NCI-H446 (cell line): ENCODE results near the gene SLC25A44.
"Not testable (repeated sequence)": the region's sequence is repeated elsewhere in the genome, so short reads cannot be mapped to it uniquely, and the experiment has no call there.

ENCODE experiments used
- DNase-seq, 2 experiments: peaks; one replicate each; lab custom pipeline; 2025; lab: John Stamatoyannopoulos, UW

SLC25A44 gene

GRCh38 chr1:156204686-156205085 is 10.8 kb downstream of the SLC25A44 start:
- no peak for DNase-seq

DNA sequence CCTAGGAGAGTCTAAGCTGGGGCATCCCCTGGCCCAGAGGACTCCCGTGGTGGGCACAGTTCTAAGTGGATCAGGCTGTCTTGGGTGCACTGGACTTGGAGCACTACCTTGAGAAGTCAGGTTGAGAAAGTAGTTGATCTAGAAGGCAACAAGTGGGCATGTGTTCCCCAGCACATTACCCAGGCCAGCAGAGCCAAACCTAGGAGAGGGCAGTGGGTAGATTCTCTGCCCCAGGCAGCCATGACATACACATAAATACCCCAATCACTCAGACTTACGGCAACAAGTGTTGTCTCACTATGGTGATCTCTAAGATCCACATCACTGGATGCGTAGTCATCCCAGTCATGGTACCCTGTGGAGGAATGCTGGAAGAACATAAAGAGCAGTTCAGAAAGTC is 17.3 kb downstream of the SLC25A44 start:
- no peak for DNase-seq

DNA sequence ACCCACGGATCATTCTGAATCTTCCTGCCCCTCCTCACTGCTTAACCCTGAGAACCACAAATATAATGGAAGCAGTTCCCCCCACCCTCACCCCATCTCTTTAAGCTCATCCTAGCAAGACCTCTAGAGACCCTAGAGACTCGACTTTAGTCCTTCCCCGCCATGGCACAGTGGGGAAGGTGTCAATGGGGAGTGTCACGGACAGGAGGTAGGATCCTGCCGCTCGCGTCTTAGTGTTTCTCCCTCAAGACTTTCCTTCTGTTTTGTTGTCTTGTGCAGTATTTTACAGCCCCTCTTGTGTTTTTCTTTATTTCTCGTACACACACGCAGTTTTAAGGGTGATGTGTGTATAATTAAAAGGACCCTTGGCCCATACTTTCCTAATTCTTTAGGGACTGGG is 18.2 kb downstream of the SLC25A44 start:
- no peak for DNase-seq

DNA sequence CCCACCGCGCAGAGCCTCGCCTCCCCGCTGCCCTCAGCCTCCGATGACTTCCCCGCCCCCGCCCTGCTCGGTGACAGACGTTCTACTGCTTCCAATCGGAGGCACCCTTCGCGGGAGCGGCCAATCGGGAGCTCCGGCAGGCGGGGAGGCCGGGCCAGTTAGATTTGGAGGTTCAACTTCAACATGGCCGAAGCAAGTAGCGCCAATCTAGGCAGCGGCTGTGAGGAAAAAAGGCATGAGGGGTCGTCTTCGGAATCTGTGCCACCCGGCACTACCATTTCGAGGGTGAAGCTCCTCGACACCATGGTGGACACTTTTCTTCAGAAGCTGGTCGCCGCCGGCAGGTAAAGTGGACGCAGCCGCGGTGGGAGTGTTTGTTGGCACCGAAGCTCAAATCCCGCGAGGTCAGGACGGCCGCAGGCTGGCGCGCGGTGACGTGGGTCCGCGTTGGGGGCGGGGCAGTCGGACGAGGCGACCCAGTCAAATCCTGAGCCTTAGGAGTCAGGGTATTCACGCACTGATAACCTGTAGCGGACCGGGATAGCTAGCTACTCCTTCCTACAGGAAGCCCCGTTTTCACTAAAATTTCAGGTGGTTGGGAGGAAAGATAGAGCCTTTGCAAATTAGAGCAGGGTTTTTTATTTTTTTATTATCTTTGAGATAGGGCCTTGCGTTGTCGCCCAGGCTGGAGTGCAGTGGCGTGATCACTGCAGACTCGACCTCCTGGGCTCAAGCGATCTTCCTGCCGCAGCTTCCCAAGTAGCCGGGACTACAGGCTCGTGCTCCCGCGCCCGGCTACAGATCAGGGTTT is 19.1 kb downstream of the SLC25A44 start, which contains the start of gene PMF1:
PMF1 (plus strand) TSS at position 175 of the 811 bp plus-strand sequence; CDS start at position 184, 9 bp downstream.
- DNase-seq = peak; percentile 96 to 98

- DNase-seq = no peak
Observed at GRCh38 chr1:156213644-156213966, 19.7 kb downstream of the SLC25A44 start.

DNA sequence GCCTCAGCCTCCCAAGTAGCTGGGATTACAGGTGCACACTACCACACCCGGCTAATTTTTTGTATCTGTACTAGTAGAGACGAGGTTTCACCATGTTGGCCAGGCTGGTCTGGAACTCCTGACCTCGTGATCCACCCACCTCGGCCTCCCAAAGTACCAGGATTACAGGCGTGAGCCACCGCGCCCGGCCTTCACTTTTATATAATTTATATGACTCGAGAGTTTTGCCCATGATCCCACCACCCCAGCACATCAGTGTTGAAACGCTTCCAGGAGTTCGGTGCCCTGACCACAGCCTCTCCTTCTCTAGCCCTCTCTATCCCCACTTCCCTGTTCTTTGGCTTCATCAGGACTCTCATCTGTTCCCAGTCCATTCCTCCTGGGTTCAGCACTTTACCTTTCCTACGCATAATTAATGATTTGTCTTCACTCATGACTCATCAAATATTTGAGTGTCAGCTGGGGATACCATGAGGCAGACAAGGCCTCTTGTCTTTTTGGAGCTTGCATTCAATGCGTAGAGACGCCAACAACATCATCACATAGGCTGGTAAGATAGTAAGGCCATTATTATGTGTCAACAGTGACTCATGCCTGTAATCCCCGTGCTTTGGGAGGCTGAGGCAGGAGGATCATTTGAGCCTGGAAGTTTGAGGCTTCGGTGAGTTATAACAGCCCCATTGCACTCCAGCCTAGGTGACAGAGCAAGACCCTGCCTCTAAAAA is 20.3 kb downstream of the SLC25A44 start:
- DNase-seq = no peak

DNA sequence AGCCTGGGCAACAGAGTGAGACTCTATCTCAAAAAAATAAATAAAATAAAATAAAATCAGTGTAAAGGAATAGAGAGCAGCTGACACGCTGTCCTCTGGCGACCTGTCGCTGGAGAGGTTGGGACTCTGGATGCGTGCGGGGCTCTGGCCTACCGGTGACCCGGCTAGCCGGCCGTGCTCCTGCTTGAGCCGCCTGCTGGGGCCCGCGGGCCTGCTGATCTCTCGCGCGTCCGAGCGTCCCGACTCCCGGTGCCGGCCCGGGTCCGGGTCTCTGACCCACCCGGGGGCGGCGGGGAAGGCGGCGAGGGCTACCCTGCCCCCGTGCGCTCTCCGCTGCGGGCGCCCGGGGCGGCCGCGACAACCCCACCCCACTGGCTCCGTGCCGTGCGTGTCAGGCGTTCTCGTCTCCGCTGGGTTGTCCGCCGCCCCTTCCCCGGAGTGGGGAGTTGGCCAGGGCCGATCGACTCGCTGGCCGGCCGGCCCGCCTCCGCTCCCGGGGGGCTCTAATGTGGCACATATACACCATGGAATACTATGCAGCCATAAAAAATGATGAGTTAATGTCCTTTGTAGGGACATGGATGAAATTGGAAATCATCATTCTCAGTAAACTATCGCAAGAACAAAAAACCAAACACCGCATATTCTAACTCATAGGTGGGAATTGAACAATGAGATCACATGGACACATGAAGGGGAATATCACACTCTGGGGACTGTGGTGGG is 22.6 kb downstream of the SLC25A44 start:
- not testable (repeated sequence) for DNase-seq

- DNase-seq = no peak
Observed at GRCh38 chr1:156217871-156218270, 24.0 kb downstream of the SLC25A44 start.

DNA sequence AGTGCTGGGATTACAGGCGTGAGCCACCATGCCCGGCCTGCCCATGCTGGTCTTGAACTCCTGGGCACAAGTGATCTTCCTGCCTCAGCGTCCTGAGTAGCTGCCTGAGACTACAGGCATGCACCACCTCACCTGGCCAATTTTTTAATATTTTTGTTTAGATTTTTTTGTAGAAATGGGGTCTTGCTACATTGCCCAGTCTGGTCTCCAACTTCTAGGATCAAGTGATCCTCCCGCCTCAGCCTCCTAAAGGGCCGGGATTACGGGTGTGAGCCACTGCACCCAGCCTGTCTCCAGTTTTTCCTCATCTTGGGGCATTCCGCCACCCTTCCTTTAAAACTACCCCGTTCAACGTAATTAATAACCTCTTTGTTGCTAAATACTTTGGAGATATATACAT is 26.3 kb downstream of the SLC25A44 start:
- no peak for DNase-seq

GRCh38 chr1:156221986-156222692 is 28.2 kb downstream of the SLC25A44 start:
- no peak for DNase-seq

DNA sequence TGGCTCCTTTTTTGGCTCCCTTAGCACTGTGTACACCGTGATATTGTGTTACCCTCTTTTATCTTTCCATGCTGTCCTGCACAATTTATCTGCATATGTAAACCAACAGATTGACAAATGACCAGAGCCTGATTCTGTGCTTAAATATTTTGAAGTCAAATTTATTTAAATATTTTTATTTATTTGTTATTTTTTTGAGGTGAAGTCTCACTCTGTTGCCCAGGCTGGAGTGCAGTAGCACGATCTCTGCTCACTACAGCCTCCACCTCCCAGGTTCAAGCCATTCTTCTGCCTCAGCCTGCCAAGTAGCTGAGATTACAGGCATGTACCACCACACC is 31.7 kb downstream of the SLC25A44 start:
- no peak for DNase-seq

DNA sequence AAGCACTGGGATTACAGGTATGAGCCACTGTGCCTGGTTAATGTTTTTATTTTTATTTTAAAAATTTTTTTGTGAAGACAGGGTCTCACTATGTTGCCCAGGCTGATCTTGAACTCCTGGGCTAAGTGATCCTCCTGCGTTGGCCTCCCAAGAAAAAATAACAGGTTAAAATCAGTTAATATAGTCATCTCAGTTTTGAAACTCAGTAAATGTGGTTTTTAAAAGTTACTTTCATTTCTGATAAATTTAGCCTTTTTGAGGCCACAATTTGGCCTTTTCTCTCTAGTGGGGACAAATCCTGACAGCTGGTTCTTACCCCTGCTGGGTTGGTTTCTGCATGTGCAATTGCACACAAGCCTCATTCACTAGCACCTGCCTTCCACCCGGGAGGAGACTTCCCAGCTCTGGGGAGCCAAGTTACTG is 32.2 kb downstream of the SLC25A44 start:
- DNase-seq = no peak

GRCh38 chr1:156226782-156227181 is 32.9 kb downstream of the SLC25A44 start:
- no peak for DNase-seq

DNA sequence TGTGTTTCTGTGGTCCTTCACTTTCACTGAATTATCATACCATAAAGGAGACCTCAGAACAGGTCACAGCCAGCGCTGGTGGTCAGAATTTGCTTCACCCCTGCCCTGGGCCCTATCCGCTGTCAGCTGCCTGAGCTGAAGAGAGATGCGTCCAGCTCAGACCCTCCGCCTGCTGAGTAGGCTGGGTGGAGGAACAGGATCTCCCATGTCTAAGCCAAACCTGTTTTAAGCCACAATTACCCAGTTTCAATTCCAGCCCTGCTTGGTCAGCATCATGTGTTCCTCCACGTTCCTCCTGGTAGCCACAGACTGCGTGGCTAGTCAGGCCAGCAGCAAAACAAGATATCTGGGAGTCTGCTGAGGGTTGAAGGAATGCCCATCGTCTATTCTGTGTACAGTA is 34.6 kb downstream of the SLC25A44 start:
- no peak for DNase-seq

GRCh38 chr1:156229809-156230472 is 36.0 kb downstream of the SLC25A44 start:
- DNase-seq = no peak

DNA sequence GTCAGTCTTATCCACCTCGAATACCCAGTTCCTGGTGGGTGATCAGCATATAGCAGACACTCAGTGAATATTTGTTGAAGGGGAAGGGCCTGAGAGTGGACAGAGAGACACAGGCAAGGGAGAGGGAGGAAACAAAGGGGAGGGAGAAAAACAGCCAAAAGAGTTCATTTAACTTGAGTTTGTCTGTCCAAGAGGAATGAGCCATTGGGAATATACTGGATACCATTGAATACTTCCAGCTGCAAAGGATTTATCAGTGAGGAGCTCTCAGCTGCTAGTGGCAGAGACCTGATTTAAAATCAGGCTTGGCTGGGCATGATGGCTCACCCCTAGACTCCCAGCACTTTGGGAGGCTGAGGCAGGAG is 36.6 kb downstream of the SLC25A44 start:
- no peak for DNase-seq

DNA sequence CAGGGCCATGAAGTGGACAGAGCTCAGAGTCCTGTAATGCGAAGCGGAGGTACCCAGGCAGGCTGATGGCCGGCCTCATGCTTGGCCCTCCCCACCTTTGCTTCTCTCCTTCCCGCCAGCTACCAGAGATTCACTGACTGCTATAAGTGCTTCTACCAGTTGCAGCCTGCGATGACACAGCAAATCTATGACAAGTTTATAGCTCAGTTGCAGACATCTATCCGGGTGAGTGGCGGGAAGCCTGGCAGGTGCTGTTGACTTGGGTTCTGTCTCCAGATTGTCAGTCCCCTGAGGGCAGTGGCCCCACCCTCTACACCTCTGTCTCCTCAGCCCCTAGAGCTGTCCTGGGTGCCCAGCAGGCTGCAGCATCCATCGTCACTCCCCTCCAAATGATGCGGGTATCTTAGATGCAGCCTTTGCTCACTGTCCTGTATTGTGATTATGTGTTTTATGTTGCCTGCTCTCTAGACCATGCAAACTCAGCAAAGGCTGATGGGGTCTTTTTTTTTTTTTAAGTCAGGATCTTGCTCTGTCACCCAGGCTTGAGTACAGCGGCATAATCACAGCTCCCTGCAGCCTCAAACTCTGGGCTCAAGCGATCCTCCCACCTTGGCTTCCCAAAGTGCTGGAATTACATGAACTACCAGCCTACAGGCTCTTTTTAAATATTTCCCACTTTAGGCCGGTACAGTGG is 38.4 kb downstream of the SLC25A44 start:
- DNase-seq = no peak

- DNase-seq = no peak
Observed at GRCh38 chr1:156233426-156234127, 39.7 kb downstream of the SLC25A44 start.

GRCh38 chr1:156236164-156236563 is 42.3 kb downstream of the SLC25A44 start:
- DNase-seq = no peak

DNA sequence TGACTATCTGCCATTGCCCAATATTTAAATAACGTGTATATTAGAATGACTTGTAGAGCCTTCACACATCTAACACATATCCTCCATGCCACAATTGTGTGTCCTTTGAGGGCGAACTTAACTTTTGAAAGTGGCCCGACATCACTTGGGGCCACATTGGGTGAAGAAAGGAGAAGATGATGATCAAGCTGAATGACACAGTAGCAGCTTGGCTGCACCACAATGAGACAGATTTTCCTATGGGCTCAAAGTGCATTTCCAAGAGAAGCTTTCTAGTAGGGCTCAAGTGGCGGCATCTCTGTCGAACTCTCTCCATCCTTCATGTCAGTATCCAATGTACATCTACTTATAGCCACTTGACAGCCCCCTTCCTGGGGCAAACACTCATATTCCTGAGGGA is 44.3 kb downstream of the SLC25A44 start:
- no peak for DNase-seq
